WTC11 (cell line): ENCODE results near the gene RAPSN. TPM values are rescaled to one million over a fixed set of nuclear protein-coding genes. Genes with fewer than 3 reads are reported as not detected.

Source experiments
- ATAC-seq: fragments of 200-7000 bp; cut with Tn5 transposase; 2 replicates; pipeline ENCODE4 v1.10.0; 2021; ENCODE audit warnings: mild to moderate bottlenecking, moderate library complexity
- CTCF ChIA-PET: fragments of 300-600 bp; sonication (Branson Sonifier 250); formaldehyde crosslinking; loops from one replicate; lab custom pipeline; 2021; ENCODE audit warnings: antibody characterized with exemption; lab: Charles Lee
- POLR2A ChIA-PET: fragments of 350-600 bp; sonication (Branson Sonifier 250); formaldehyde crosslinking; loops from one replicate; lab custom pipeline; 2021; ENCODE audit warnings: antibody characterized with exemption; lab: Charles Lee
- DNase-seq: peaks from one replicate; pipeline ENCODE4 v3.0.0; 2021; ENCODE audit warnings: low spot score
- H3K27ac Mint-ChIP-seq: 2 replicates; pipeline ENCODE4 v1.8.0; 2021; ENCODE audit warnings: mixed read lengths
- H3K27me3 Mint-ChIP-seq: 2 replicates; pipeline ENCODE4 v1.8.0; 2021; ENCODE audit warnings: low read depth, mild to moderate bottlenecking, moderate library complexity, mixed read lengths
- H3K36me3 Mint-ChIP-seq: 2 replicates; pipeline ENCODE4 v1.8.0; 2021; ENCODE audit warnings: mixed read lengths
- H3K4me1 Mint-ChIP-seq: 2 replicates; pipeline ENCODE4 v1.8.0; 2022; ENCODE audit warnings: mixed read lengths
- H3K4me3 Mint-ChIP-seq: 2 replicates; pipeline ENCODE4 v1.8.0; 2021; ENCODE audit warnings: mild to moderate bottlenecking, moderate library complexity, mixed read lengths
- H3K9me3 Mint-ChIP-seq: 2 replicates; pipeline ENCODE4 v1.8.0; 2021; ENCODE audit warnings: mixed read lengths
- ATF2 ChIP-seq: sonication (generic); formaldehyde crosslinking; IDR thresholded peaks from 2 replicates; pipeline ENCODE4 v1.8.1; 2022; ENCODE audit warnings: low read depth, missing genetic modification reagents, borderline replicate concordance
- IRF2 ChIP-seq: sonication (generic); formaldehyde crosslinking; IDR thresholded peaks from 2 replicates; pipeline ENCODE4 v1.8.0; 2022; ENCODE audit warnings: low read depth, missing genetic modification reagents, borderline replicate concordance
- OVOL2 ChIP-seq: fragments of 250-450 bp; sonication (Bioruptor Pico); IDR thresholded peaks from 2 replicates; pipeline ENCODE4 v1.9.0; 2021; ENCODE audit warnings: mild to moderate bottlenecking, borderline replicate concordance
- PRRX2 ChIP-seq: fragments of 250-450 bp; sonication (Bioruptor Pico); IDR thresholded peaks from 2 replicates; pipeline ENCODE4 v1.8.0; 2021; ENCODE audit warnings: mild to moderate bottlenecking
- RELA ChIP-seq: sonication (generic); formaldehyde crosslinking; IDR thresholded peaks from 2 replicates; pipeline ENCODE4 v1.8.1; 2022; ENCODE audit warnings: missing genetic modification reagents, mild to moderate bottlenecking, borderline replicate concordance
- SMAD4 ChIP-seq: sonication (generic); formaldehyde crosslinking; IDR thresholded peaks from 2 replicates; pipeline ENCODE4 v1.8.0; 2022; ENCODE audit warnings: mild to moderate bottlenecking, missing genetic modification reagents
- TEAD4 ChIP-seq: sonication (generic); formaldehyde crosslinking; IDR thresholded peaks from 2 replicates; pipeline ENCODE4 v1.8.0; 2022; ENCODE audit warnings: mild to moderate bottlenecking, missing genetic modification reagents
- ZBTB43 ChIP-seq: sonication (generic); formaldehyde crosslinking; IDR thresholded peaks from 2 replicates; pipeline ENCODE4 v1.8.1; 2023; ENCODE audit warnings: mild to moderate bottlenecking, missing genetic modification reagents
- ZNF425 ChIP-seq: fragments of 250-450 bp; sonication (Bioruptor Pico); conservative IDR thresholded peaks from 2 replicates; pipeline ENCODE4 v1.9.0; 2021; ENCODE audit warnings: mild to moderate bottlenecking
- ZNF671 ChIP-seq: fragments of 250-450 bp; sonication (Bioruptor Pico); IDR thresholded peaks from 2 replicates; pipeline ENCODE4 v1.8.0; 2021; ENCODE audit warnings: mild to moderate bottlenecking
- total RNA-seq: library from RNA; stranded (reverse); gene quantifications from 3 replicates; pipeline ENCODE4 v1.2.3, GENCODE V29; 2021
- TF ChIP-seq, protein P1 (sequence below): fragments of 200-600 bp; IDR thresholded peaks from 2 replicates; pipeline ENCODE4 v1.8.0; 2022; ENCODE audit warnings: antibody characterized with exemption
- TF ChIP-seq, protein P2 (sequence below): fragments of 250-450 bp; sonication (Bioruptor Pico); IDR thresholded peaks from 2 replicates; pipeline ENCODE4 v1.9.0; 2021; ENCODE audit warnings: mild to moderate bottlenecking
- TF ChIP-seq, protein P3 (sequence below): sonication (generic); formaldehyde crosslinking; IDR thresholded peaks from 2 replicates; pipeline ENCODE4 v1.8.0; 2022; ENCODE audit warnings: mild to moderate bottlenecking, missing genetic modification reagents
- TF ChIP-seq, protein P4 (sequence below): sonication (generic); formaldehyde crosslinking; IDR thresholded peaks from 2 replicates; pipeline ENCODE4 v1.8.1; 2023; ENCODE audit warnings: mild to moderate bottlenecking, missing genetic modification reagents, moderate library complexity
- TF ChIP-seq, protein P5 (sequence below): sonication (generic); formaldehyde crosslinking; IDR thresholded peaks from 2 replicates; pipeline ENCODE4 v1.8.1; 2022; ENCODE audit warnings: mild to moderate bottlenecking, moderate library complexity, missing genetic modification reagents

The RAPSN gene
- total RNA-seq, 1 experiment from 2014 or later: 0.66 TPM

- no peak for DNase-seq
- POLR2A ChIA-PET: no interaction called here
- no peak overlapping the region for H3K4me3 Mint-ChIP-seq
- CTCF ChIA-PET: interaction anchor here (0.8 kb wide), 1 partner anchor 33 kb away, joined by 4 read pairs; no protein-coding TSS in a partner anchor
- H3K36me3 Mint-ChIP-seq: peaks cover 57% of the 10 kb centered on the region
- TF ChIP-seq IRF2 (CRISPR knock-in tag) (no peak), TEAD4 (CRISPR knock-in tag) (no peak), ZBTB43 (CRISPR knock-in tag) (no peak), ATF2 (CRISPR knock-in tag) (no peak), SMAD4 (no peak), RELA (CRISPR knock-in tag) (no peak)
- TF ChIP-seq, protein P1, sequence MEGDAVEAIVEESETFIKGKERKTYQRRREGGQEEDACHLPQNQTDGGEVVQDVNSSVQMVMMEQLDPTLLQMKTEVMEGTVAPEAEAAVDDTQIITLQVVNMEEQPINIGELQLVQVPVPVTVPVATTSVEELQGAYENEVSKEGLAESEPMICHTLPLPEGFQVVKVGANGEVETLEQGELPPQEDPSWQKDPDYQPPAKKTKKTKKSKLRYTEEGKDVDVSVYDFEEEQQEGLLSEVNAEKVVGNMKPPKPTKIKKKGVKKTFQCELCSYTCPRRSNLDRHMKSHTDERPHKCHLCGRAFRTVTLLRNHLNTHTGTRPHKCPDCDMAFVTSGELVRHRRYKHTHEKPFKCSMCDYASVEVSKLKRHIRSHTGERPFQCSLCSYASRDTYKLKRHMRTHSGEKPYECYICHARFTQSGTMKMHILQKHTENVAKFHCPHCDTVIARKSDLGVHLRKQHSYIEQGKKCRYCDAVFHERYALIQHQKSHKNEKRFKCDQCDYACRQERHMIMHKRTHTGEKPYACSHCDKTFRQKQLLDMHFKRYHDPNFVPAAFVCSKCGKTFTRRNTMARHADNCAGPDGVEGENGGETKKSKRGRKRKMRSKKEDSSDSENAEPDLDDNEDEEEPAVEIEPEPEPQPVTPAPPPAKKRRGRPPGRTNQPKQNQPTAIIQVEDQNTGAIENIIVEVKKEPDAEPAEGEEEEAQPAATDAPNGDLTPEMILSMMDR: no peak
- TF ChIP-seq, protein P2, sequence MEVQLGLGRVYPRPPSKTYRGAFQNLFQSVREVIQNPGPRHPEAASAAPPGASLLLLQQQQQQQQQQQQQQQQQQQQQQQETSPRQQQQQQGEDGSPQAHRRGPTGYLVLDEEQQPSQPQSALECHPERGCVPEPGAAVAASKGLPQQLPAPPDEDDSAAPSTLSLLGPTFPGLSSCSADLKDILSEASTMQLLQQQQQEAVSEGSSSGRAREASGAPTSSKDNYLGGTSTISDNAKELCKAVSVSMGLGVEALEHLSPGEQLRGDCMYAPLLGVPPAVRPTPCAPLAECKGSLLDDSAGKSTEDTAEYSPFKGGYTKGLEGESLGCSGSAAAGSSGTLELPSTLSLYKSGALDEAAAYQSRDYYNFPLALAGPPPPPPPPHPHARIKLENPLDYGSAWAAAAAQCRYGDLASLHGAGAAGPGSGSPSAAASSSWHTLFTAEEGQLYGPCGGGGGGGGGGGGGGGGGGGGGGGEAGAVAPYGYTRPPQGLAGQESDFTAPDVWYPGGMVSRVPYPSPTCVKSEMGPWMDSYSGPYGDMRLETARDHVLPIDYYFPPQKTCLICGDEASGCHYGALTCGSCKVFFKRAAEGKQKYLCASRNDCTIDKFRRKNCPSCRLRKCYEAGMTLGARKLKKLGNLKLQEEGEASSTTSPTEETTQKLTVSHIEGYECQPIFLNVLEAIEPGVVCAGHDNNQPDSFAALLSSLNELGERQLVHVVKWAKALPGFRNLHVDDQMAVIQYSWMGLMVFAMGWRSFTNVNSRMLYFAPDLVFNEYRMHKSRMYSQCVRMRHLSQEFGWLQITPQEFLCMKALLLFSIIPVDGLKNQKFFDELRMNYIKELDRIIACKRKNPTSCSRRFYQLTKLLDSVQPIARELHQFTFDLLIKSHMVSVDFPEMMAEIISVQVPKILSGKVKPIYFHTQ: no peak
- TF ChIP-seq, all 79 proteins: peak for 0
- Mint-ChIP-seq H3K9me3 (no peaks in the 10 kb centered on the region), H3K27ac (no peak overlapping the region), H3K27me3 (no peaks in the 10 kb centered on the region), H3K4me1 (no peaks in the 10 kb centered on the region)
- ATAC-seq: no peak
Measured at GRCh38 chr11:47487421-47487820, 38.5 kb upstream of the RAPSN start.

DNA sequence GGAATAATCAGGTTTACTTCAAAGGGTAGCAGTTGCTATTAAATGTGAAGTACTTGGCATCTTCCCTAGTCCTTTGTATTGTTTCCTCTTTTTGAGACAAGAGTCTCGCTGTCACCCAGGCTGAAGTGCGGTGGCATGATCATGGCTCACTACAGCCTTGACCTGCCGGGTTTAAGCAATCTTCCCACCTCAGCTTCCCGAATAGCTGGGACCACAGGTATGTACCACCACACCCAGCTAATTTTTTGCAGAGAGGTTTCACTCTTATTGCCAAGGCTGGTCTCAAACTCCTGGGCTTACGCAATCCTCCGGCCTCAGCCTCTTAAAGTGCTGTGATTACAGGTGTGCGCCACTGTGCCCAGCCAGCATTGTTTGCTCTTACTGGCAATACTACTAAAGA is 36.2 kb upstream of the RAPSN start:
- Mint-ChIP-seq H3K27me3 (no peaks in the 10 kb centered on the region), H3K36me3 (peaks cover 74% of the 10 kb centered on the region), H3K4me3 (no peak overlapping the region), H3K27ac (no peak overlapping the region), H3K4me1 (no peaks in the 10 kb centered on the region), H3K9me3 (no peaks in the 10 kb centered on the region)
- CTCF ChIA-PET: no interaction called here
- TF ChIP-seq, protein P3, sequence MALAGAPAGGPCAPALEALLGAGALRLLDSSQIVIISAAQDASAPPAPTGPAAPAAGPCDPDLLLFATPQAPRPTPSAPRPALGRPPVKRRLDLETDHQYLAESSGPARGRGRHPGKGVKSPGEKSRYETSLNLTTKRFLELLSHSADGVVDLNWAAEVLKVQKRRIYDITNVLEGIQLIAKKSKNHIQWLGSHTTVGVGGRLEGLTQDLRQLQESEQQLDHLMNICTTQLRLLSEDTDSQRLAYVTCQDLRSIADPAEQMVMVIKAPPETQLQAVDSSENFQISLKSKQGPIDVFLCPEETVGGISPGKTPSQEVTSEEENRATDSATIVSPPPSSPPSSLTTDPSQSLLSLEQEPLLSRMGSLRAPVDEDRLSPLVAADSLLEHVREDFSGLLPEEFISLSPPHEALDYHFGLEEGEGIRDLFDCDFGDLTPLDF (CRISPR knock-in tag): no peak
- POLR2A ChIA-PET: interaction anchor here (0.6 to 0.7 kb wide), 2 partner anchors 41 to 724 kb away, joined by 3 to 4 read pairs; no protein-coding TSS in a partner anchor
- DNase-seq: no peak
- ATAC-seq: no peak

DNA sequence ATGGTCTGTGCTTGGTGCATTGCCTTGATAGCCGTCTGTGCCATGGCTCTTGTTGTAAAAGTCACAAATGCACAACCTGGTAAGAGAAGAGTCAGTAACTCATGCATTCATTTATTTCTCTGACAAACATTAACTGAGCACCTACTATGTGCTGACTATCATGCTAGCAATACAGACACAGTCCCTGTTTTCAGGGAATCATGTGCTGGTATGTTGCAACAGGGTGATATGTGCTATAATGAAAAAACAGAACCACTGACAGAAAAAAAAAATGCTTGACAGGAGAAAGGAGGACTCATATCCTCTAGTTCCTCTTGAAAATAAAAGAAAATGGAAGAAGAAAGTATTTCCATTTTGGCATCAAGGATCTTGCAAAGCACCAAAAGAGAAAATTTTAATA is 34.5 kb upstream of the RAPSN start:
- H3K4me3 Mint-ChIP-seq: no peak overlapping the region
- ATAC-seq: no peak
- no peak for TF ChIP-seq OVOL2 (CRISPR knock-in tag)
- no peak for TF ChIP-seq ZNF671 (CRISPR knock-in tag)
- TF ChIP-seq, protein P4, sequence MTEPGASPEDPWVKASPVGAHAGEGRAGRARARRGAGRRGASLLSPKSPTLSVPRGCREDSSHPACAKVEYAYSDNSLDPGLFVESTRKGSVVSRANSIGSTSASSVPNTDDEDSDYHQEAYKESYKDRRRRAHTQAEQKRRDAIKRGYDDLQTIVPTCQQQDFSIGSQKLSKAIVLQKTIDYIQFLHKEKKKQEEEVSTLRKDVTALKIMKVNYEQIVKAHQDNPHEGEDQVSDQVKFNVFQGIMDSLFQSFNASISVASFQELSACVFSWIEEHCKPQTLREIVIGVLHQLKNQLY (CRISPR knock-in tag): no peak
- TF ChIP-seq, protein P5, sequence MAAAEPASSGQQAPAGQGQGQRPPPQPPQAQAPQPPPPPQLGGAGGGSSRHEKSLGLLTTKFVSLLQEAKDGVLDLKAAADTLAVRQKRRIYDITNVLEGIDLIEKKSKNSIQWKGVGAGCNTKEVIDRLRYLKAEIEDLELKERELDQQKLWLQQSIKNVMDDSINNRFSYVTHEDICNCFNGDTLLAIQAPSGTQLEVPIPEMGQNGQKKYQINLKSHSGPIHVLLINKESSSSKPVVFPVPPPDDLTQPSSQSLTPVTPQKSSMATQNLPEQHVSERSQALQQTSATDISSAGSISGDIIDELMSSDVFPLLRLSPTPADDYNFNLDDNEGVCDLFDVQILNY (CRISPR knock-in tag): no peak
- no peak for TF ChIP-seq ZNF425 (CRISPR knock-in tag)
- TF ChIP-seq PRRX2 (CRISPR knock-in tag): no peak

More for the DNA sequence above, 34.5 kb upstream of the RAPSN start:
- ChIA-PET POLR2A (no interaction called here), CTCF (no interaction called here)
- Mint-ChIP-seq H3K9me3 (no peaks in the 10 kb centered on the region), H3K27ac (no peak overlapping the region), H3K4me1 (no peaks in the 10 kb centered on the region), H3K36me3 (peaks cover 88% of the 10 kb centered on the region), H3K27me3 (no peaks in the 10 kb centered on the region)
- DNase-seq: no peak
